K562 (cell line): ENCODE data around the gene SNAI1. TPM values are rescaled to one million over a fixed set of nuclear protein-coding genes. Genes with fewer than 3 reads are reported as not detected.
A peak's percentile ranks its signal among the peaks of the same experiment; 100 is the strongest.

ENCODE experiments used
- CC2D1A ChIP-seq: fragments of 450-650 bp; IDR thresholded peaks from 2 replicates; pipeline ENCODE4 v1.6.1; 2017; ENCODE audit warnings: mild to moderate bottlenecking
- HDGF ChIP-seq: fragments of 450-650 bp; IDR thresholded peaks from 2 replicates; pipeline ENCODE4 v1.6.1; 2016
- MAX ChIP-seq: sonication (generic); formaldehyde crosslinking; IDR thresholded peaks from 2 replicates; pipeline ENCODE4 v1.9.0; 2022; ENCODE audit warnings: mild to moderate bottlenecking, missing genetic modification reagents
- NR3C1 ChIP-seq: sonication (generic); formaldehyde crosslinking; IDR thresholded peaks from 2 replicates; pipeline ENCODE4 v1.8.1; 2022; ENCODE audit warnings: missing genetic modification reagents
- RBFOX2 ChIP-seq: fragments of 200-400 bp; formaldehyde crosslinking; IDR thresholded peaks from 2 replicates; pipeline ENCODE4 v1.6.1; 2017; ENCODE audit warnings: low read depth, mild to moderate bottlenecking, low read length, moderate library complexity
- SP1 ChIP-seq: sonication (generic); formaldehyde crosslinking; IDR thresholded peaks from 2 replicates; pipeline ENCODE4 v1.8.1; 2022; ENCODE audit warnings: mild to moderate bottlenecking, missing genetic modification reagents
- USF2 ChIP-seq: sonication (generic); formaldehyde crosslinking; IDR thresholded peaks from 2 replicates; pipeline ENCODE4 v1.5.0; 2020; ENCODE audit warnings: missing genetic modification reagents
- ZBTB33 ChIP-seq: sonication (generic); formaldehyde crosslinking; IDR thresholded peaks from 2 replicates; pipeline ENCODE4 v1.8.1; 2023; ENCODE audit warnings: mild to moderate bottlenecking, missing genetic modification reagents
- polyA plus RNA-seq, 8 experiments: library from polyadenylated mRNA; depleted of rRNA in 4 of 8; stranded (reverse) in 5 of 8; unstranded in 3 of 8; fragments of >200 nt; fragmentation: Nextera tagmentation in 2 of 8; fragmentation: Illumina TruSeq in 1 of 8; extraction: Ambion mirVana in 2 of 8; extraction: Trizol in 1 of 8; gene quantifications; 2 replicates each; pipeline versions ENCODE4 v1.2.1 to v1.2.3, GENCODE V29; 2011 to 2014; ENCODE audit warnings: inconsistent platforms in 1 of 8, missing spikeins in 1 of 8
- total RNA-seq, 7 experiments: library from RNA; depleted of rRNA in 6 of 7; stranded (reverse); fragments of >200 nt in 6 of 7; fragmentation: Illumina TruSeq in 2 of 7; extraction: Trizol in 2 of 7; gene quantifications; 2 replicates each; pipeline versions ENCODE4 v1.2.1 to v1.2.3, GENCODE V29; 2011 to 2021; ENCODE audit warnings: low replicate concordance in 1 of 7
- TF ChIP-seq, protein P1 (sequence below): fragments of 250-450 bp; sonication (Bioruptor Pico); IDR thresholded peaks from 2 replicates; pipeline ENCODE4 v1.4.0; 2020
- TF ChIP-seq, protein P2 (sequence below): fragments of 450-650 bp; formaldehyde crosslinking; IDR thresholded peaks from 2 replicates; pipeline ENCODE4 v1.4.0; 2020; ENCODE audit warnings: mild to moderate bottlenecking, moderate library complexity

Gene SNAI1
- total and polyA plus RNA-seq, 9 of the 15 experiments (the other 6 are each of a cell fraction or from before 2014, with no cell fraction given) = 0.32 to 11.6 (median 2.0) TPM

DNA sequence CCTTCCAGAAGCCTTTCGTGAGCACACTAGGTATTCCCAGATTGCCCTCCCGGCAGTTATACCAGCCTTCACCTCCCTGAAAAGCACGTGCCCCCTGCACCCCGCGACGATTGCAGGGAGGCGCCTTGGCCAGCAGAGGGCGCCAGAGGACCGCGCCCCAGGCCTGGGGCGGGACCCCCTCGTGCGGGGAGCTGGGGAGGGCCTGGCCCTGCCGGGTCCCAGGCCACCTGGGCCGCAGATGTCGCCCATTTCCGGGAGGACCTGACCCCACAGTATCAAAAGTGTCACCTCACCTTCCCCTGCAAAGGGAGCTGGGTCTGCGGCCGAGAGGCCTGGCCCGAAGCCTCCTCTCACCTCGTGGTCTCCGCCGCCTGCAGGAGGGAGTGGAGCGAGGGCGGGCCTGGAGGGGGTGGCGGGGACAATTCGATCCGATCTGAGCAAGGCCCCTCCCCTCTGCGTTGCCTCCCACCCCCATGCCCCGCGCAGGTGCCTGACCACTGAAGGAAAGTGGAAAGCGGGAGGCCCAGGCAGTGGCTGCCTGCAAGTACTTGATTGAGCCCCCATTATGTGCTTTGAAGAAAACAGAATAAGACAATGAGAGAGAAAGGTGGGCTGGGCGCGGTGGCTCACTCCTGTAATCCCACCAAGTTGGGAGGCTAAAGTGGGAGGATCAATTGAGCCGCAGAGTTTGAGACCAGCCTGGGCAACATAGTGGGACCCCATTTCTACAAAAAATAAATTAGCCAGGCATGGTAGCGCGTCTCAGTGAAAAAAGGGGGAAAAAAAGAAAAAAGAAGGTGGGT lies 3.5 kb upstream of the SNAI1 start (continued):
- TF ChIP-seq, protein P1, sequence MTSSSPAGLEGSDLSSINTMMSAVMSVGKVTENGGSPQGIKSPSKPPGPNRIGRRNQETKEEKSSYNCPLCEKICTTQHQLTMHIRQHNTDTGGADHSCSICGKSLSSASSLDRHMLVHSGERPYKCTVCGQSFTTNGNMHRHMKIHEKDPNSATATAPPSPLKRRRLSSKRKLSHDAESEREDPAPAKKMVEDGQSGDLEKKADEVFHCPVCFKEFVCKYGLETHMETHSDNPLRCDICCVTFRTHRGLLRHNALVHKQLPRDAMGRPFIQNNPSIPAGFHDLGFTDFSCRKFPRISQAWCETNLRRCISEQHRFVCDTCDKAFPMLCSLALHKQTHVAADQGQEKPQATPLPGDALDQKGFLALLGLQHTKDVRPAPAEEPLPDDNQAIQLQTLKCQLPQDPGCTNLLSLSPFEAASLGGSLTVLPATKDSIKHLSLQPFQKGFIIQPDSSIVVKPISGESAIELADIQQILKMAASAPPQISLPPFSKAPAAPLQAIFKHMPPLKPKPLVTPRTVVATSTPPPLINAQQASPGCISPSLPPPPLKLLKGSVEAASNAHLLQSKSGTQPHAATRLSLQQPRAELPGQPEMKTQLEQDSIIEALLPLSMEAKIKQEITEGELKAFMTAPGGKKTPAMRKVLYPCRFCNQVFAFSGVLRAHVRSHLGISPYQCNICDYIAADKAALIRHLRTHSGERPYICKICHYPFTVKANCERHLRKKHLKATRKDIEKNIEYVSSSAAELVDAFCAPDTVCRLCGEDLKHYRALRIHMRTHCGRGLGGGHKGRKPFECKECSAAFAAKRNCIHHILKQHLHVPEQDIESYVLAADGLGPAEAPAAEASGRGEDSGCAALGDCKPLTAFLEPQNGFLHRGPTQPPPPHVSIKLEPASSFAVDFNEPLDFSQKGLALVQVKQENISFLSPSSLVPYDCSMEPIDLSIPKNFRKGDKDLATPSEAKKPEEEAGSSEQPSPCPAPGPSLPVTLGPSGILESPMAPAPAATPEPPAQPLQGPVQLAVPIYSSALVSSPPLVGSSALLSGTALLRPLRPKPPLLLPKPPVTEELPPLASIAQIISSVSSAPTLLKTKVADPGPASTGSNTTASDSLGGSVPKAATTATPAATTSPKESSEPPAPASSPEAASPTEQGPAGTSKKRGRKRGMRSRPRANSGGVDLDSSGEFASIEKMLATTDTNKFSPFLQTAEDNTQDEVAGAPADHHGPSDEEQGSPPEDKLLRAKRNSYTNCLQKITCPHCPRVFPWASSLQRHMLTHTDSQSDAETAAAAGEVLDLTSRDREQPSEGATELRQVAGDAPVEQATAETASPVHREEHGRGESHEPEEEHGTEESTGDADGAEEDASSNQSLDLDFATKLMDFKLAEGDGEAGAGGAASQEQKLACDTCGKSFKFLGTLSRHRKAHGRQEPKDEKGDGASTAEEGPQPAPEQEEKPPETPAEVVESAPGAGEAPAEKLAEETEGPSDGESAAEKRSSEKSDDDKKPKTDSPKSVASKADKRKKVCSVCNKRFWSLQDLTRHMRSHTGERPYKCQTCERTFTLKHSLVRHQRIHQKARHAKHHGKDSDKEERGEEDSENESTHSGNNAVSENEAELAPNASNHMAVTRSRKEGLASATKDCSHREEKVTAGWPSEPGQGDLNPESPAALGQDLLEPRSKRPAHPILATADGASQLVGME (CRISPR knock-in tag) = peak; percentile 65; the same call in 1 of the 2 replicates
- TF ChIP-seq, protein P2, sequence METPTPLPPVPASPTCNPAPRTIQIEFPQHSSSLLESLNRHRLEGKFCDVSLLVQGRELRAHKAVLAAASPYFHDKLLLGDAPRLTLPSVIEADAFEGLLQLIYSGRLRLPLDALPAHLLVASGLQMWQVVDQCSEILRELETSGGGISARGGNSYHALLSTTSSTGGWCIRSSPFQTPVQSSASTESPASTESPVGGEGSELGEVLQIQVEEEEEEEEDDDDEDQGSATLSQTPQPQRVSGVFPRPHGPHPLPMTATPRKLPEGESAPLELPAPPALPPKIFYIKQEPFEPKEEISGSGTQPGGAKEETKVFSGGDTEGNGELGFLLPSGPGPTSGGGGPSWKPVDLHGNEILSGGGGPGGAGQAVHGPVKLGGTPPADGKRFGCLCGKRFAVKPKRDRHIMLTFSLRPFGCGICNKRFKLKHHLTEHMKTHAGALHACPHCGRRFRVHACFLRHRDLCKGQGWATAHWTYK (CRISPR knock-in tag) = peak; percentile 84; the same call in 1 of the 2 replicates
- TF ChIP-seq USF2 (CRISPR knock-in tag) (peak; percentile 75), SP1 (peak; percentile 85), NR3C1 (peak; percentile 63; the same call in 1 of the 2 replicates), ZBTB33 (CRISPR knock-in tag) (peak; percentile 77; the same call in 1 of the 2 replicates), CC2D1A (peak; percentile 70), RBFOX2 (peak; percentile 74), HDGF (peak; percentile 2; the same call in 1 of the 2 replicates), MAX (CRISPR knock-in tag) (peak; percentile 98)
